Measurements from ENCODE around the gene RNF26.

Gene RNF26

GRCh38 chr11:119372260-119373058 lies 38.1 kb downstream of the RNF26 start:
- Histone ChIP-seq H3K4me1 (ENCODE audit: control insufficient read depth, insufficient read depth, low read length) (peaks cover 7% of the 10 kb centered on the region; the same call in 1 of the 2 replicates), H3K27ac (ENCODE audit: low read length) (no peak overlapping the region), H3K36me3 (ENCODE audit: control insufficient read depth, insufficient read depth, low read length) (no peaks in the 10 kb centered on the region), H3K27me3 (ENCODE audit: control insufficient read depth, insufficient read depth, low read length) (no peaks in the 10 kb centered on the region), H3K9me3 (ENCODE audit: control insufficient read depth, insufficient read depth, low read length) (no peaks in the 10 kb centered on the region), H3K4me3 (ENCODE audit: low read length) (no peak overlapping the region)
- no CpG with 5 or more reads among the region's 26 CpGs for WGBS (ENCODE audit: insufficient coverage, insufficient read length)
- no peak for DNase-seq (ENCODE audit: low read depth, low spot score)

- H3K27me3 ChIP-seq (ENCODE audit: control insufficient read depth, insufficient read depth, low read length) = no peaks in the 10 kb centered on the region
- H3K36me3 ChIP-seq (ENCODE audit: control insufficient read depth, insufficient read depth, low read length) = no peaks in the 10 kb centered on the region
- H3K4me1 ChIP-seq (ENCODE audit: control insufficient read depth, insufficient read depth, low read length) = peaks cover 10% of the 10 kb centered on the region
- no peaks in the 10 kb centered on the region for H3K9me3 ChIP-seq (ENCODE audit: control insufficient read depth, insufficient read depth, low read length)
- DNase-seq (ENCODE audit: low read depth, low spot score) = no peak
- no peak overlapping the region for H3K27ac ChIP-seq (ENCODE audit: low read length)
- no CpG with 5 or more reads among the region's 23 CpGs for WGBS (ENCODE audit: insufficient coverage, insufficient read length)
- no peak overlapping the region for H3K4me3 ChIP-seq (ENCODE audit: low read length)
These were observed 39.0 kb downstream of the RNF26 start for GRCh38 chr11:119373059-119373920.

DNA sequence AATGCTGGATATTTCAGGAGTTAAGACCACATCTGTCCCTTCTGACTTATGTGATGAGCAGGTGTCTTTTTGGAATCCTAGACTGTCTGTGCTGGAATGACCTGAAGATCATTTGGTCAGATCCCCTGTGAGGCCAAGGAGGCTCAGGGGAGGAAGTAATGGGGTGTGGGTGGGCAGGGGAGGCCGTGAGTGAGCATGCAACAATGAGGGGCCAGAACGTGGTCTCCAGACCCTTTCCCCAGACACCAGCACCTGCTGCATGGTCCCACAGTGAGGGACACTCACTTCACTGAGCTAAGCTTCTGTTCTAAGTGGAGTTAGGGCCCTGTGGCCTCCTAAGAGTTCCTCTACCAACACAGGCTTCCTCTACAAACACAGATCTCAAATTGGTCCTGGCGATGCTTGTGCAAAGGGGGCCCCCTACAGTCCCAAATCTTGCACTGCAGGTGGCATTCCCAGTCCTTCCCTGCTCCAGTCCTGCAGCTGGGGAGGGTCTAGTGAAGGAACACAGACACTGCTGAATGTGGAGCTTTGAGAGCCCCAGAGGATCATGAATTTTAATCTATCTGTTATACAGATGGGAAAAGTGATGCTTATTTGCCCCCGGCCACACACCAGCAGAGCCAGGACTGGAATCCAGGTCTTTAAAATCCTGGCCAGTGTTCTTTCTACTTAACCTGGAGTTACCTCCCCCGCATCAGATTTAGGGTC lies 39.7 kb downstream of the RNF26 start:
- DNase-seq (ENCODE audit: low read depth, low spot score) = no peak
- H3K4me1 ChIP-seq (ENCODE audit: control insufficient read depth, insufficient read depth, low read length) = peaks cover 14% of the 10 kb centered on the region
- no CpG with 5 or more reads among the region's 5 CpGs for WGBS (ENCODE audit: insufficient coverage, insufficient read length)

DNA sequence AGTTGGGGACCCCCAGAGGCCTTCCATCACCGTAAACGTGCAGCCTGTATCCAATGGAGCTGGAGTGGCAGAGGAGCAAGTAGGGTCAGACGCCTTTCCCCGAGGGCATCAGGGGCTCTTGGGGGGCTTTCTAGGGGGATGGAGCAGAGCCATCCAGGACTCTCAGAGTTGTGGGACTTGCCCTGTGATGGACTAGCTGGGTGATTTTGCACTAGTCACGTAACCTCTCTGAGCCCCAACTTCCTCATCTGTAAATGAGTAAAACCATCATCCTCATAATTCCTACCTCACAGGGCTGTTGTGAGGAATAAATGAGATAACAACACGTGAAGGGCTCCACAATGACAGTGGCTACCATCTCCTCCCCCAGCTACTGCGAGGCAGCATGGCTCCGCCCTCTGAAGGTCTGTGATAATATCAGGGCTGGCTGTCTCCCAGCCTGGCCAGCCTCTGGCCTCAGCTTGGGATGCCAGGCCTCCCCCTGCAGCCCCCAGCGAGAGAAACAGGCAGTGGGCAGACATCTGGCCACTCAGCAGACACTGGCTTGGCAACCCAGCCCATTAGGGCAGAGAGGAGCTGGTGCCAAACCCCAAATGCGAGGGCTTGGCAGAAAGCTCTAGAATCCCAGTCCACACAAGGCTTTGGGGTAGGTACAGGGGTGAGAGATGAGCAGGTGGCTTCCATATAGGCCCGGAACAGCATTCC lies 40.5 kb downstream of the RNF26 start:
- H3K4me1 ChIP-seq (ENCODE audit: control insufficient read depth, insufficient read depth, low read length) = peaks cover 15% of the 10 kb centered on the region
- H3K27ac ChIP-seq (ENCODE audit: low read length) = no peak overlapping the region
- no peak overlapping the region for H3K4me3 ChIP-seq (ENCODE audit: low read length)
- WGBS (ENCODE audit: insufficient coverage, insufficient read length) = no CpG with 5 or more reads among the region's 11 CpGs
- no peak for DNase-seq (ENCODE audit: low read depth, low spot score)
- H3K36me3 ChIP-seq (ENCODE audit: control insufficient read depth, insufficient read depth, low read length) = no peaks in the 10 kb centered on the region
- no peaks in the 10 kb centered on the region for H3K9me3 ChIP-seq (ENCODE audit: control insufficient read depth, insufficient read depth, low read length)
- H3K27me3 ChIP-seq (ENCODE audit: control insufficient read depth, insufficient read depth, low read length) = no peaks in the 10 kb centered on the region

More for the DNA sequence above, 39.7 kb downstream of the RNF26 start:
- no peak overlapping the region for H3K27ac ChIP-seq (ENCODE audit: low read length)
- no peak overlapping the region for H3K4me3 ChIP-seq (ENCODE audit: low read length)
- H3K9me3 ChIP-seq (ENCODE audit: control insufficient read depth, insufficient read depth, low read length) = no peaks in the 10 kb centered on the region
- H3K36me3 ChIP-seq (ENCODE audit: control insufficient read depth, insufficient read depth, low read length) = no peaks in the 10 kb centered on the region
- no peaks in the 10 kb centered on the region for H3K27me3 ChIP-seq (ENCODE audit: control insufficient read depth, insufficient read depth, low read length)

DNA sequence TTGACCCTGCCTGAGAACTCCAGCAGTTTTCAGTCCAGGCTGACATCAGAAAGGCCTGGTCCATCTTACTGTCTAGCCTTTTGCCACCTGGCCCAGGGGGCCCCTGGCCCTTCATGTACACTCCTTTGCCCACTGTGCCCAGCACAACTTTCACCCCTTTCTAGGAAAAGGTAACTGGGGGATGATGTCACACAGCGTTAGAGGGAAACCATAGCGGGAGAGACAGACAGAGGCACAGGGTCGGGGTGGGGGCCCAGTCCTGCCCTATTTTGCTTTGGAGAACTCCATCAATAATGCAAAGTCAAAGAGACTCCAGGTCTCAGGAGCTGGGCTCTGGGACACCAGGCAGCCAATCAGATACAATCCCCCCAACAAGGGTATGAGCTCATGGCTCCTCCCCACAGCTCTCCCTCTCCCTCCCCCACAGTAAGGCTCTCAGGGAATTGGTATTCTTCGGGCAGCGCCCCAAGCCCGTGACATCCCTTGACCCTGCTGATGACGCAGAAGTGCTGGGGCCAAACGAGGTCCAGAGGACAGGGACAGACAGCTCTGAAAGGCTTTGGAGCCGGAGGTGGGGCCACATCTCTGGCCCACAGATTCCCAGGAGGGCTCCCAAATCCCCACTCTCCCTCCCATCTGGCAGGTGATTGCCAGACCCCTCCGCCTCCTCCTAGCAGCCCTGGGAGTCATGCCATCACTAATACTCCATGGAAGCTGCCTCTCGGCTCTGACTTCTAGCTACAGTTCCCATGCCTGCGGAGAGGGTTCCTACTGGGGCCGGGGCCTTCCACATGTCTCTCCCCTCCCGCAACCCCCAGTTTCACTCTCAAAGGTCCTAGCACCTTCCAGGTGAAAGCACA lies 41.2 kb downstream of the RNF26 start:
- Histone ChIP-seq H3K9me3 (ENCODE audit: control insufficient read depth, insufficient read depth, low read length) (no peaks in the 10 kb centered on the region), H3K4me3 (ENCODE audit: low read length) (no peak overlapping the region), H3K27ac (ENCODE audit: low read length) (no peak overlapping the region), H3K36me3 (ENCODE audit: control insufficient read depth, insufficient read depth, low read length) (no peaks in the 10 kb centered on the region), H3K27me3 (ENCODE audit: control insufficient read depth, insufficient read depth, low read length) (peaks cover 3% of the 10 kb centered on the region; the same call in 1 of the 2 replicates), H3K4me1 (ENCODE audit: control insufficient read depth, insufficient read depth, low read length) (peaks cover 18% of the 10 kb centered on the region)
- WGBS (ENCODE audit: insufficient coverage, insufficient read length) = no CpG with 5 or more reads among the region's 14 CpGs
- DNase-seq (ENCODE audit: low read depth, low spot score) = no peak

DNA sequence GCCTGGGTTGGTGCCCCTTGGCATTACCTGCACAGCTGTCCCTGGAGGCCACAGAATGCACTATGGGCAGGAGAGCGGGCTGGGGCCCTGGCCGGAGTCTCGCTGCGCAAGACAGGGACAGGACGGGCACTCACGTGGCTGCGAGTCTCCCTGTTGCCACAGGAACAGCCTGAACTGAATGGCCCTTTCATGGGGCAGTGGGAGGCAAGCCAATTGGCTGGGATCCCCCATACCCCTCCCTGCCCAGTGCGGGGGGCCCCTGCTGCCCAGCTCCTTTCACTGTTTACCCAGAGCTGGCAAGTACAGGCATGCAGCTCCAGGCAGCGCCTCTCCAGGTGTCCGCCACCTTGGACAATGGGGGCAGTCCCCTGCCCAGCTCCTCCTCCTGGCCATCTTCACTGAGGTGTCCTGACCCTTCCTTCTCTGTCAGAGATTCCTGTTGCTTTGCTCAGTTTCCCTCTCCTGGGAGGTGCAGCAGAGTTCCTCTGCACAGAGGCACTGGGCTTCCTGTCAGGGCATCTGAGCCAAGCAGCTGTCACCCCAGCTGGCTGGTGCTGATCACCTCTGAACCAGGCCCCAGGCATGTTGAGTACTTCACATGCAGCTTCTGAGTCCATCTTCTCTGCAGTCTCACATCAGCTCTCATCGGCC lies 42.0 kb downstream of the RNF26 start:
- Histone ChIP-seq H3K27ac (ENCODE audit: low read length) (no peak overlapping the region), H3K27me3 (ENCODE audit: control insufficient read depth, insufficient read depth, low read length) (peaks cover 3% of the 10 kb centered on the region; the same call in 1 of the 2 replicates), H3K4me1 (ENCODE audit: control insufficient read depth, insufficient read depth, low read length) (peaks cover 23% of the 10 kb centered on the region), H3K4me3 (ENCODE audit: low read length) (no peak overlapping the region), H3K9me3 (ENCODE audit: control insufficient read depth, insufficient read depth, low read length) (no peaks in the 10 kb centered on the region), H3K36me3 (ENCODE audit: control insufficient read depth, insufficient read depth, low read length) (no peaks in the 10 kb centered on the region)
- DNase-seq (ENCODE audit: low read depth, low spot score) = no peak
- no CpG with 5 or more reads among the region's 11 CpGs for WGBS (ENCODE audit: insufficient coverage, insufficient read length)

DNA sequence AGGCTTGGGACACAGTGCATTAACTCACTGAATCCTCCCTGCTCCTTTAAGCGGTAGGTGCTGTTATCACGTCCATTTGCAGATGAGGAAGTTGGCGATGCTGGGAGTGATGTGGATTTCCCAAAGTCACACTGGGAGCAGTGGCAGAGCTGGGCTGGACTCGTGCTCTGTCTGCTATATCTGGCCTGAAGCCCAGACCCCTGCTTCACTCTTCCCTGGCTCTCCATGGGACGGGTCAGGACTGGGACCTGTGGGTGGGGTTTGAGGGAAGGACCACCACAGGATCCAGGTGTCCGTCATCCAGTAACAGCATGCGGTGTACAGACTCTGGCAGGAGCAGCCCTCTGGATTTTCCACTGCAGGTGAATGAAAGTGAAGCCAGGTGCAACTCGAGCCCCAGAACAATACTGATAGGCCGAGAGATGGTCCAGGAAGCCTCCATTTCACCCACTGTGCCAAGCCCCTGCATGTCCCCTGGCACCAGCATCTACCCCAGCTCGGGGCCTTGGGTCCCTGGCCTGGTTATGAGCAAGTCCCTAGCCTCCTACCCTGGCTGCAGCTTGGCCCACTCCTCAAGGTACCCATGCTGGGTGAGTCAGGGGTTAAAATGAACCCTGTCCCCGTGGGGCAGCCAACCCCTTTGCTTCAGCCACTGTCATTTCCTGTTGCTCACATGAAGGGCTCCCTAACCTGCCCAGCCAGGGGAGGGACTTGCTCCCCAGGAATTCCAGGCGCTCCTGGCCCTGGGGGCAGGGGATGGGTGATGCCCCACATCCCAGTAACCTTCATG lies 43.0 kb downstream of the RNF26 start:
- H3K27me3 ChIP-seq (ENCODE audit: control insufficient read depth, insufficient read depth, low read length) = peaks cover 3% of the 10 kb centered on the region; the same call in 1 of the 2 replicates
- H3K9me3 ChIP-seq (ENCODE audit: control insufficient read depth, insufficient read depth, low read length) = no peaks in the 10 kb centered on the region
- H3K27ac ChIP-seq (ENCODE audit: low read length) = no peak overlapping the region
- no CpG with 5 or more reads among the region's 12 CpGs for WGBS (ENCODE audit: insufficient coverage, insufficient read length)
- DNase-seq (ENCODE audit: low read depth, low spot score) = no peak
- no peak overlapping the region for H3K4me3 ChIP-seq (ENCODE audit: low read length)
- H3K4me1 ChIP-seq (ENCODE audit: control insufficient read depth, insufficient read depth, low read length) = peaks cover 23% of the 10 kb centered on the region
- no peaks in the 10 kb centered on the region for H3K36me3 ChIP-seq (ENCODE audit: control insufficient read depth, insufficient read depth, low read length)

GRCh38 chr11:119377961-119378667 lies 43.8 kb downstream of the RNF26 start:
- no peak overlapping the region for H3K4me3 ChIP-seq (ENCODE audit: low read length)
- peaks cover 3% of the 10 kb centered on the region; the same call in 1 of the 2 replicates for H3K27me3 ChIP-seq (ENCODE audit: control insufficient read depth, insufficient read depth, low read length)
- no peak overlapping the region for H3K27ac ChIP-seq (ENCODE audit: low read length)
- H3K9me3 ChIP-seq (ENCODE audit: control insufficient read depth, insufficient read depth, low read length) = no peaks in the 10 kb centered on the region
- no peak for DNase-seq (ENCODE audit: low read depth, low spot score)
- peaks cover 23% of the 10 kb centered on the region for H3K4me1 ChIP-seq (ENCODE audit: control insufficient read depth, insufficient read depth, low read length)
- H3K36me3 ChIP-seq (ENCODE audit: control insufficient read depth, insufficient read depth, low read length) = no peaks in the 10 kb centered on the region
- WGBS (ENCODE audit: insufficient coverage, insufficient read length) = no CpG with 5 or more reads among the region's 6 CpGs

All from iPS DF 6.9 (cell line).